ENCODE data around the gene ACKR2. TPM values are rescaled to one million over a fixed set of nuclear protein-coding genes. Genes with fewer than 3 reads are reported as not detected.
"Not testable (repeated sequence)": the region's sequence is repeated elsewhere in the genome, so short reads cannot be mapped to it uniquely, and the experiment has no call there.

The ACKR2 gene
- total and polyA plus RNA-seq, 3 donors from 2014 or later = 2.7 to 7.8 (median 3.4) TPM

GRCh38 chr3:42807929-42808328 is 1.3 kb upstream of the ACKR2 start:
- 89 to 92% methylated on average over 4 of the region's 4 CpGs for WGBS, 2 donors
- Histone ChIP-seq H3K27ac (no peak overlapping the region), H3K27me3 (no peaks in the 10 kb centered on the region), H3K4me3 (no peak overlapping the region), H3K9me3 (no peaks in the 10 kb centered on the region), H3K36me3 (ENCODE audit: low read depth, missing control alignments) (no peaks in the 10 kb centered on the region), H3K4me1 (peaks cover 9% of the 10 kb centered on the region)
- intact Hi-C loops (cut with DNase I; ENCODE audit: low total_unique reads) = no loop called here
- no peak for TF ChIP-seq CTCF (IDR thresholded peaks at IDR 0.05)
- TF ChIP-seq POLR2A (IDR thresholded peaks at IDR 0.05) = no peak
- no peak for DNase-seq

- H3K27me3 ChIP-seq; H3K9me3 ChIP-seq; H3K4me1 ChIP-seq; H3K27ac ChIP-seq; H3K4me3 ChIP-seq; DNase-seq; intact Hi-C loops (cut with DNase I; ENCODE audit: low total_unique reads); H3K36me3 ChIP-seq (ENCODE audit: low read depth, missing control alignments): not testable (repeated sequence)
- WGBS, 2 donors = 84 to 91% methylated on average over 10 of the region's 10 CpGs
These were observed 1.5 kb downstream of the ACKR2 start for GRCh38 chr3:42810706-42811105.

GRCh38 chr3:42811118-42811883 is 2.1 kb downstream of the ACKR2 start:
- WGBS, 2 donors = 47 to 62% methylated on average over 15 of the region's 15 CpGs
- H3K36me3 ChIP-seq (ENCODE audit: low read depth, missing control alignments); H3K27me3 ChIP-seq; H3K27ac ChIP-seq; H3K4me1 ChIP-seq; H3K4me3 ChIP-seq; H3K9me3 ChIP-seq; intact Hi-C loops (cut with DNase I; ENCODE audit: low total_unique reads); DNase-seq: not testable (repeated sequence)

GRCh38 chr3:42814246-42814645 is 5.0 kb downstream of the ACKR2 start:
- TF ChIP-seq CTCF (IDR thresholded peaks at IDR 0.05) (no peak), POLR2A (IDR thresholded peaks at IDR 0.05) (no peak)
- Histone ChIP-seq H3K4me1 (no peaks in the 10 kb centered on the region), H3K36me3 (ENCODE audit: low read depth, missing control alignments) (no peaks in the 10 kb centered on the region), H3K9me3 (no peaks in the 10 kb centered on the region), H3K4me3 (no peak overlapping the region), H3K27me3 (no peaks in the 10 kb centered on the region), H3K27ac (no peak overlapping the region)
- intact Hi-C loops (cut with DNase I; ENCODE audit: low total_unique reads) = no loop called here
- DNase-seq = no peak
- 80 to 98% methylated on average over 5 of the region's 5 CpGs for WGBS, 2 donors

- Histone ChIP-seq H3K4me3 (no peak overlapping the region), H3K27me3 (no peaks in the 10 kb centered on the region), H3K27ac (no peak overlapping the region), H3K36me3 (ENCODE audit: low read depth, missing control alignments) (no peaks in the 10 kb centered on the region), H3K9me3 (no peaks in the 10 kb centered on the region), H3K4me1 (no peaks in the 10 kb centered on the region)
- TF ChIP-seq CTCF (IDR thresholded peaks at IDR 0.05) (no peak), POLR2A (IDR thresholded peaks at IDR 0.05) (no peak)
- WGBS, 2 donors = 62 to 65% methylated on average over 2 of the region's 2 CpGs
- intact Hi-C loops (cut with DNase I; ENCODE audit: low total_unique reads) = no loop called here
- DNase-seq = no peak
These were observed 5.8 kb downstream of the ACKR2 start for GRCh38 chr3:42814914-42815507.

- Histone ChIP-seq H3K27ac (no peak overlapping the region), H3K9me3 (no peaks in the 10 kb centered on the region), H3K36me3 (ENCODE audit: low read depth, missing control alignments) (no peaks in the 10 kb centered on the region), H3K4me3 (no peak overlapping the region), H3K4me1 (no peaks in the 10 kb centered on the region), H3K27me3 (no peaks in the 10 kb centered on the region)
- no peak for TF ChIP-seq CTCF (IDR thresholded peaks at IDR 0.05)
- TF ChIP-seq POLR2A (IDR thresholded peaks at IDR 0.05) = no peak
- intact Hi-C loops (cut with DNase I; ENCODE audit: low total_unique reads) = no loop called here
- 65 to 86% methylated on average over 2 of the region's 2 CpGs for WGBS, 2 donors
- no peak for DNase-seq
These were observed 6.6 kb downstream of the ACKR2 start for GRCh38 chr3:42815826-42816225.

All from testis (tissue), 3 donors.